Right atrium auricular region (tissue), 2 donors: Measurements from ENCODE around the gene STARD8. TPM values are rescaled to one million over a fixed set of nuclear protein-coding genes. Genes with fewer than 3 reads are reported as not detected.

ENCODE experiments used
- DNase-seq: peaks from one replicate; pipeline ENCODE4 v3.0.0-alpha.2; 2019; ENCODE audit warnings: low spot score
- H3K27ac ChIP-seq, 2 donors: fragments of 200-600 bp; sonication (generic); 1 replicate in 1 of 2; 2 replicates in 1 of 2; pipeline ENCODE4 v1.5.1; 2016 to 2019
- H3K27me3 ChIP-seq, 2 donors: fragments of 200-600 bp; sonication (generic); one replicate each; pipeline versions ENCODE4 v1.5.1 to v1.6.0; 2017 to 2019
- H3K36me3 ChIP-seq: fragments of 200-600 bp; sonication (generic); one replicate; pipeline ENCODE4 v1.5.1; 2016
- H3K4me1 ChIP-seq, 2 donors: fragments of 200-600 bp; sonication (generic); one replicate each; pipeline versions ENCODE4 v1.5.1 to v1.6.0; 2017 to 2019
- H3K4me3 ChIP-seq, 2 donors: fragments of 200-600 bp; sonication (generic); 1 replicate in 1 of 2; 2 replicates in 1 of 2; pipeline ENCODE4 v1.5.1; 2017 to 2019; ENCODE audit warnings: mild to moderate bottlenecking in 1 of 2, moderate library complexity in 1 of 2
- H3K9me3 ChIP-seq, 2 donors: fragments of 200-600 bp; sonication (generic); one replicate each; pipeline ENCODE4 v1.5.1; 2019
- CTCF ChIP-seq, 2 donors: fragments of 200-600 bp; sonication (generic); IDR thresholded peaks; one replicate each; pipeline ENCODE4 v1.5.1; 2019; ENCODE audit warnings: antibody characterized with exemption in 2 of 2
- total RNA-seq, 2 donors: library from RNA; depleted of rRNA; stranded (reverse); fragments of >200 nt; gene quantifications; one replicate each; pipeline ENCODE4 v1.1.0, GENCODE V29; 2016

STARD8 gene
- total RNA-seq, 2 donors from 2014 or later = 8.3 to 14.6 TPM

- DNase-seq = no peak
- Histone ChIP-seq H3K27ac (no peak overlapping the region), H3K27me3 (no peaks in the 10 kb centered on the region), H3K4me3 (no peak overlapping the region), H3K9me3 (no peaks in the 10 kb centered on the region), H3K36me3 (no peaks in the 10 kb centered on the region), H3K4me1 (no peaks in the 10 kb centered on the region)
- TF ChIP-seq CTCF (IDR thresholded peaks at IDR 0.05) = no peak
Measured at GRCh38 chrX:68669094-68669860, 21.8 kb downstream of the STARD8 start.

- H3K27ac ChIP-seq = no peak overlapping the region
- TF ChIP-seq CTCF (IDR thresholded peaks at IDR 0.05) = no peak
- DNase-seq = no peak
- no peaks in the 10 kb centered on the region for H3K27me3 ChIP-seq
- H3K4me3 ChIP-seq = no peak overlapping the region
- no peaks in the 10 kb centered on the region for H3K4me1 ChIP-seq
- no peaks in the 10 kb centered on the region for H3K9me3 ChIP-seq
- H3K36me3 ChIP-seq = no peaks in the 10 kb centered on the region
Measured at GRCh38 chrX:68669871-68670270, 22.4 kb downstream of the STARD8 start.

GRCh38 chrX:68671221-68671620 is 23.8 kb downstream of the STARD8 start:
- Histone ChIP-seq H3K36me3 (no peaks in the 10 kb centered on the region), H3K9me3 (no peaks in the 10 kb centered on the region), H3K27ac (no peak overlapping the region), H3K4me3 (no peak overlapping the region), H3K27me3 (no peaks in the 10 kb centered on the region), H3K4me1 (no peaks in the 10 kb centered on the region)
- no peak for TF ChIP-seq CTCF (IDR thresholded peaks at IDR 0.05)
- DNase-seq = no peak

GRCh38 chrX:68672581-68673318 is 25.3 kb downstream of the STARD8 start:
- H3K27ac ChIP-seq = no peak overlapping the region
- DNase-seq = no peak
- no peaks in the 10 kb centered on the region for H3K36me3 ChIP-seq
- TF ChIP-seq CTCF (IDR thresholded peaks at IDR 0.05) = no peak
- H3K4me3 ChIP-seq = no peak overlapping the region
- H3K9me3 ChIP-seq = no peaks in the 10 kb centered on the region
- no peaks in the 10 kb centered on the region for H3K27me3 ChIP-seq
- H3K4me1 ChIP-seq = no peaks in the 10 kb centered on the region

GRCh38 chrX:68675571-68675970 is 28.1 kb downstream of the STARD8 start:
- no peaks in the 10 kb centered on the region for H3K9me3 ChIP-seq
- DNase-seq = no peak
- H3K4me3 ChIP-seq = no peak overlapping the region
- no peak for TF ChIP-seq CTCF (IDR thresholded peaks at IDR 0.05)
- H3K36me3 ChIP-seq = no peaks in the 10 kb centered on the region
- H3K27ac ChIP-seq = no peak overlapping the region
- peaks cover 0 to 4% of the 10 kb centered on the region in 2 donors for H3K4me1 ChIP-seq
- no peaks in the 10 kb centered on the region for H3K27me3 ChIP-seq
